Adrenal gland (tissue), 5 donors: ENCODE results near the gene GAGE12D.
"Not testable (repeated sequence)": the region's sequence is repeated elsewhere in the genome, so short reads cannot be mapped to it uniquely, and the experiment has no call there.

ENCODE experiments used
- POLR2A ChIP-seq, 2 donors: fragments of 450-650 bp; IDR thresholded peaks; one replicate each; pipeline ENCODE4 v1.6.1; 2017; ENCODE audit warnings: antibody characterized with exemption in 2 of 2, mild to moderate bottlenecking in 2 of 2, moderate library complexity in 1 of 2
- TF ChIP-seq, protein P1 (sequence below), 6 experiments: fragments of 450-650 bp in 4 of 6; fragments of 200-600 bp in 2 of 6; sonication (generic) in 1 of 6; IDR thresholded peaks; 1 replicate in 5 of 6; 2 replicates in 1 of 6; pipeline versions ENCODE4 v1.5.1 to v1.8.0; 2016 to 2021; ENCODE audit warnings: antibody characterized with exemption in 6 of 6, mild to moderate bottlenecking in 2 of 6, moderate library complexity in 1 of 6
- donor health status: DM: no; HTN: no; CAD: no.

DNA sequence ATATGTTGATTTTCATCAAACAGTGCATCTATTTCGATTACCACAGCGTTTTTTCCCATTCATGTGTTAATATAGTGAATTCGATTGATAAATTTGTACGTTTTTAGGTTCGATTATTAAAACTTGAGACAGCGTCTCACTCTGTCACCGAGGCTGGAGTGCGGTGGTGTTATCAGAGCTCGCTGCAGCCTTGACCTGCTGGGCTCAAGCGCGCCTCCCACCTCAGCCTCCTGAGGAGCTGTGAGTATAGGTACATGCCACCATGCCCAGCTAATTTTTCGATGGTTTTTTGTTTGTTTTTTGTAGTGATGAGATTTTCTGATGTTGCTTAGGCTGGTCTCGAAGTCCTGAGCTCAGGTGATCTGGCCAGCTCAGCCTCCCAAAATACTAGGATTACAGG, 27.6 kb downstream of the GAGE12D start:
- TF ChIP-seq, protein P1, sequence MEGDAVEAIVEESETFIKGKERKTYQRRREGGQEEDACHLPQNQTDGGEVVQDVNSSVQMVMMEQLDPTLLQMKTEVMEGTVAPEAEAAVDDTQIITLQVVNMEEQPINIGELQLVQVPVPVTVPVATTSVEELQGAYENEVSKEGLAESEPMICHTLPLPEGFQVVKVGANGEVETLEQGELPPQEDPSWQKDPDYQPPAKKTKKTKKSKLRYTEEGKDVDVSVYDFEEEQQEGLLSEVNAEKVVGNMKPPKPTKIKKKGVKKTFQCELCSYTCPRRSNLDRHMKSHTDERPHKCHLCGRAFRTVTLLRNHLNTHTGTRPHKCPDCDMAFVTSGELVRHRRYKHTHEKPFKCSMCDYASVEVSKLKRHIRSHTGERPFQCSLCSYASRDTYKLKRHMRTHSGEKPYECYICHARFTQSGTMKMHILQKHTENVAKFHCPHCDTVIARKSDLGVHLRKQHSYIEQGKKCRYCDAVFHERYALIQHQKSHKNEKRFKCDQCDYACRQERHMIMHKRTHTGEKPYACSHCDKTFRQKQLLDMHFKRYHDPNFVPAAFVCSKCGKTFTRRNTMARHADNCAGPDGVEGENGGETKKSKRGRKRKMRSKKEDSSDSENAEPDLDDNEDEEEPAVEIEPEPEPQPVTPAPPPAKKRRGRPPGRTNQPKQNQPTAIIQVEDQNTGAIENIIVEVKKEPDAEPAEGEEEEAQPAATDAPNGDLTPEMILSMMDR (IDR thresholded peaks at IDR 0.05) = not testable (repeated sequence)
- not testable (repeated sequence) for TF ChIP-seq POLR2A (IDR thresholded peaks at IDR 0.05)
